ENCODE measurements around the gene SMAD2. TPM values are rescaled to one million over a fixed set of nuclear protein-coding genes. Genes with fewer than 3 reads are reported as not detected.

SMAD2 gene
- total and polyA plus RNA-seq, 7 donors = 34.1 to 101 (median 56.1) TPM

- intact Hi-C loops (cut with DNase I) = no loop called here
- 91 to 92% methylated on average over 5 of the region's 5 CpGs for WGBS, 2 donors
- no peaks in the 10 kb centered on the region for H3K9me3 ChIP-seq
- no peak for TF ChIP-seq EP300 (IDR thresholded peaks at IDR 0.05)
- TF ChIP-seq, protein P1, sequence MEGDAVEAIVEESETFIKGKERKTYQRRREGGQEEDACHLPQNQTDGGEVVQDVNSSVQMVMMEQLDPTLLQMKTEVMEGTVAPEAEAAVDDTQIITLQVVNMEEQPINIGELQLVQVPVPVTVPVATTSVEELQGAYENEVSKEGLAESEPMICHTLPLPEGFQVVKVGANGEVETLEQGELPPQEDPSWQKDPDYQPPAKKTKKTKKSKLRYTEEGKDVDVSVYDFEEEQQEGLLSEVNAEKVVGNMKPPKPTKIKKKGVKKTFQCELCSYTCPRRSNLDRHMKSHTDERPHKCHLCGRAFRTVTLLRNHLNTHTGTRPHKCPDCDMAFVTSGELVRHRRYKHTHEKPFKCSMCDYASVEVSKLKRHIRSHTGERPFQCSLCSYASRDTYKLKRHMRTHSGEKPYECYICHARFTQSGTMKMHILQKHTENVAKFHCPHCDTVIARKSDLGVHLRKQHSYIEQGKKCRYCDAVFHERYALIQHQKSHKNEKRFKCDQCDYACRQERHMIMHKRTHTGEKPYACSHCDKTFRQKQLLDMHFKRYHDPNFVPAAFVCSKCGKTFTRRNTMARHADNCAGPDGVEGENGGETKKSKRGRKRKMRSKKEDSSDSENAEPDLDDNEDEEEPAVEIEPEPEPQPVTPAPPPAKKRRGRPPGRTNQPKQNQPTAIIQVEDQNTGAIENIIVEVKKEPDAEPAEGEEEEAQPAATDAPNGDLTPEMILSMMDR (IDR thresholded peaks at IDR 0.05) = no peak
- no peak for TF ChIP-seq POLR2AphosphoS5 (IDR thresholded peaks at IDR 0.05)
- no peak for TF ChIP-seq POLR2A (IDR thresholded peaks at IDR 0.05)
- H3K36me3 ChIP-seq = no peaks in the 10 kb centered on the region
- no peak overlapping the region for H3K27ac ChIP-seq
- H3K4me3 ChIP-seq = no peak overlapping the region
- no peaks in the 10 kb centered on the region for H3K27me3 ChIP-seq
- no peak for DNase-seq
- peaks cover 0 to 13% (median 6%) of the 10 kb centered on the region in 4 donors for H3K4me1 ChIP-seq
Observed at GRCh38 chr18:47815486-47816270, 114.8 kb downstream of the SMAD2 start.

DNA sequence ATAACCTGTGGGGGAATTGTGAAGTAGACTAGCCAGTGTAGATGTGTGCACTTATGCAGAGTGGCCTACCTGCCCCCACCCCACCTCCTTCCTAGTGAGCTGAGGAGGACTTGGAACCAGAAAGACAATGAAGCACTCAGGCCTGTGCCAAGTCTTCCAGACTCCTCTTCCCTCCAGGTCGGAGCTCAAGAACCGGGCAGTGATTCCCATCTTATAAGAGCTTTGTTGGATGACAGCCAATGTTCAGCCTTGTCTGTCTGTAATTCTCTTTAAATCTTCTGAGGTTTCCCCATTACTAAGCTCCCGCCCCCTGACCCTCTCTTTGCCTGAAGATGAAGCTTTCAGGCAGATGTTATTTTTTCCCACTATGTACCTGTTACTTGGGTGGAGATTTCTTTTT lies 121.0 kb downstream of the SMAD2 start:
- TF ChIP-seq POLR2A (IDR thresholded peaks at IDR 0.05) (no peak), EP300 (IDR thresholded peaks at IDR 0.05) (no peak), POLR2AphosphoS5 (IDR thresholded peaks at IDR 0.05) (no peak)
- TF ChIP-seq, protein P1 (IDR thresholded peaks at IDR 0.05) = no peak
- no peak for DNase-seq
- Histone ChIP-seq H3K27me3 (no peaks in the 10 kb centered on the region), H3K27ac (no peak overlapping the region), H3K4me1 (peaks cover 0 to 4% (median 0%) of the 10 kb centered on the region in 4 donors), H3K36me3 (no peaks in the 10 kb centered on the region), H3K4me3 (no peak overlapping the region), H3K9me3 (no peaks in the 10 kb centered on the region)
- 80 to 85% methylated on average over 3 of the region's 3 CpGs for WGBS, 2 donors
- intact Hi-C loops (cut with DNase I) = no loop called here

DNA sequence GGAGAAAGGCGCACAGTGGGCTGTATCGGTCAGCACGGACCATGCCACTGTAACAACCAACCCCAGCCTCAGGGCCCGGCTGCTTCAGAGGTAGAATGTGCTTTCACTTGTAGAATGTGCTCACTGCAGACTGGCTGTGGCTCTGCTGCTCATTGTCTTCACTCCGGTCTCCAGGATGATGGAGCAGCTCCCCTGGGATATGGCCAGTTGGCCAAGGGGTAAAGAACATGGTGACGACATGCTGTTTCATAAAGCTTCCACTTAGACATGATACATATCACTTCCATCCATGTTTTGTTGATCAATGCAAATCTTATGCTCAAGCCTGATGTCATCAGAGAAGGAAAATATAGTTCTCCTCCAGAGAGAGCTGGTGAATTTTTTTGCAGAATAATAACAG lies 127.7 kb downstream of the SMAD2 start:
- Histone ChIP-seq H3K4me3 (no peak overlapping the region), H3K36me3 (no peaks in the 10 kb centered on the region), H3K27me3 (no peaks in the 10 kb centered on the region), H3K27ac (no peak overlapping the region), H3K4me1 (no peaks in the 10 kb centered on the region), H3K9me3 (no peaks in the 10 kb centered on the region)
- TF ChIP-seq, protein P1 (IDR thresholded peaks at IDR 0.05) = no peak
- no peak for TF ChIP-seq POLR2A (IDR thresholded peaks at IDR 0.05)
- TF ChIP-seq POLR2AphosphoS5 (IDR thresholded peaks at IDR 0.05) = no peak
- intact Hi-C loops (cut with DNase I) = no loop called here
- no peak for DNase-seq
- 95% methylated on average over 6 of the region's 6 CpGs for whole genome bisulfite sequencing, 2 donors

DNA sequence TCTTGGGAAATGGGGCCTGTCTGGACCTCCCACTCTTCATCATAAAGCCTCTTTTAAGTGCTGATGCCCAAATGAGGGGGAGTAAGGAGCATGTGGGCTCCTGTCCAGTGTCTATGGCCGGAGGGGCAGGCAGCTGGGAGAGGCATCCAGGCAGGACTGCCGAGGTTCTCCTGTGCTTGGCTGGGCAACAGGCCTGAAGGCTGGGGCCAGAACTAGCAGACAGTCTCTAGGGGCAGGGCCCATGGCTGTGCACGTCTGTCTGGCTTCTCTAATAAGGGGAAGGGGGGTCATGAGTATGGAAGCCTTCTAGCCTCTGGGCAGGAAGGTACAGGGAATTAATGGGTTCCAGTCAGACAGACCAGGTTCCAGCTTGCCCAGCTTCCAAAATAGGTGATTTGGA lies 128.6 kb downstream of the SMAD2 start:
- Histone ChIP-seq H3K4me3 (no peak overlapping the region), H3K36me3 (no peaks in the 10 kb centered on the region), H3K27ac (no peak overlapping the region), H3K4me1 (no peaks in the 10 kb centered on the region), H3K9me3 (no peaks in the 10 kb centered on the region), H3K27me3 (no peaks in the 10 kb centered on the region)
- DNase-seq = no peak
- TF ChIP-seq POLR2AphosphoS5 (IDR thresholded peaks at IDR 0.05) (no peak), EP300 (IDR thresholded peaks at IDR 0.05) (no peak), POLR2A (IDR thresholded peaks at IDR 0.05) (no peak)
- TF ChIP-seq, protein P1 (IDR thresholded peaks at IDR 0.05) = no peak
- intact Hi-C loops (cut with DNase I) = no loop called here
- 78 to 82% methylated on average over 3 of the region's 3 CpGs for WGBS, 2 donors

DNA sequence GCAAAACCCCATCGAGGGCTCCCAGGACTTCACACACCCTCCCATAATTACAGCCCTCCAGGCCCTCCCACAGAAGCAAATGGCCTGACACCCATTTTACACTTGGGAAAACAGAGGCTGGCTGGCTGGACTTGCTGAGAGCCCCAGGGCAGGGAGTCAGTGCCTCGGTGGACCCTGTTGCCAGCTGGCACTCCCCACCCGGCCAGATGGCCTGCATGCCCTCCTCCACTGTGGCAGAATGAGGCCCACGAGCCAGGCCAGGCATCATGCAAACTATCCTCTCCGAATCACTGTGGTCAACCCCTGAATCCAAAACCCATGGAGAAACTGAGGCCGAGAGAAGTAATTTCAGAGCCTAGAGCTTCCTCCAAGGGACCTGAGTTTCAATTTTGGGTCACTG lies 129.7 kb downstream of the SMAD2 start:
- WGBS, 2 donors = 85 to 86% methylated on average over 6 of the region's 6 CpGs
- Histone ChIP-seq H3K4me3 (no peak overlapping the region), H3K27ac (no peak overlapping the region), H3K27me3 (no peaks in the 10 kb centered on the region), H3K9me3 (no peaks in the 10 kb centered on the region), H3K4me1 (no peaks in the 10 kb centered on the region), H3K36me3 (no peaks in the 10 kb centered on the region)
- intact Hi-C loops (cut with DNase I) = no loop called here
- TF ChIP-seq POLR2A (IDR thresholded peaks at IDR 0.05) (no peak), EP300 (IDR thresholded peaks at IDR 0.05) (no peak), POLR2AphosphoS5 (IDR thresholded peaks at IDR 0.05) (no peak)
- TF ChIP-seq, protein P1 (IDR thresholded peaks at IDR 0.05) = no peak
- DNase-seq = no peak

Data from sigmoid colon (tissue), 7 donors.